NK-92 (cell line): ENCODE data around the gene KRT85.
"Not testable (repeated sequence)": the region's sequence is repeated elsewhere in the genome, so short reads cannot be mapped to it uniquely, and the experiment has no call there.

ENCODE experiments used
- DNase-seq: peaks from one replicate; lab custom pipeline; 2025; ENCODE audit not compliant: unreplicated experiment; lab: John Stamatoyannopoulos, UW

KRT85 gene

GRCh38 chr12:52366738-52367485, at the start of gene KRT85:
TSS of gene KRT85 (minus strand) at chr12:52367481. CDS start at chr12:52367405, 76 bp downstream.
- DNase-seq = no peak

GRCh38 chr12:52416795-52417194, 49.5 kb upstream of the KRT85 start:
- no peak for DNase-seq

GRCh38 chr12:52415870-52416750, 48.8 kb upstream of the KRT85 start:
- DNase-seq = no peak

- no peak for DNase-seq
Measured at GRCh38 chr12:52414936-52415335, 47.7 kb upstream of the KRT85 start.

GRCh38 chr12:52413782-52414345, 46.6 kb upstream of the KRT85 start:
- DNase-seq = no peak

GRCh38 chr12:52413202-52413601, 45.9 kb upstream of the KRT85 start:
- no peak for DNase-seq

GRCh38 chr12:52411815-52412214, 44.5 kb upstream of the KRT85 start:
- DNase-seq = no peak

GRCh38 chr12:52410589-52411248, 43.4 kb upstream of the KRT85 start:
- DNase-seq = not testable (repeated sequence)

- DNase-seq = no peak
Measured at GRCh38 chr12:52407918-52408317, 40.6 kb upstream of the KRT85 start.

- DNase-seq = no peak
Measured at GRCh38 chr12:52405922-52406385, 38.7 kb upstream of the KRT85 start, which contains the start of gene KRT82. TSS of gene KRT82 (minus strand) at chr12:52406335. CDS start at chr12:52406277, 58 bp downstream.

- no peak for DNase-seq
Measured at GRCh38 chr12:52404951-52405350, 37.7 kb upstream of the KRT85 start.

- DNase-seq = no peak
Measured at GRCh38 chr12:52403561-52403960, 36.3 kb upstream of the KRT85 start.

- DNase-seq = no peak
Measured at GRCh38 chr12:52402873-52403540, 35.7 kb upstream of the KRT85 start.

- no peak for DNase-seq
Measured at GRCh38 chr12:52402377-52402776, 35.1 kb upstream of the KRT85 start.

GRCh38 chr12:52401926-52402325, 34.6 kb upstream of the KRT85 start:
- no peak for DNase-seq

- DNase-seq = no peak
Measured at GRCh38 chr12:52401526-52401925, 34.2 kb upstream of the KRT85 start.

- no peak for DNase-seq
Measured at GRCh38 chr12:52400906-52401305, 33.6 kb upstream of the KRT85 start.

GRCh38 chr12:52399756-52400155, 32.5 kb upstream of the KRT85 start:
- no peak for DNase-seq

- DNase-seq = no peak
Measured at GRCh38 chr12:52398176-52398575, 30.9 kb upstream of the KRT85 start.

- DNase-seq = no peak
Measured at GRCh38 chr12:52396656-52397055, 29.4 kb upstream of the KRT85 start.
